PFSK-1 (cell line): ENCODE results near the gene KDM1A.

Experiments
- FOXP2 ChIP-seq: optimal IDR thresholded peaks from 2 replicates; pipeline ENCODE3; 2011; ENCODE audit warnings: borderline replicate concordance, control low read depth, inconsistent platforms; ENCODE audit not compliant: insufficient read depth; ENCODE audit errors: extremely low read length, extremely low read depth
- POLR2AphosphoS5 ChIP-seq: IDR thresholded peaks from 2 replicates; pipeline ENCODE4 v1.6.1; 2012; ENCODE audit warnings: low read depth, mild to moderate bottlenecking, control low read depth, low read length, moderate library complexity
- REST ChIP-seq, 2 experiments: IDR thresholded peaks; 2 replicates each; pipeline versions ENCODE4 v1.6.1 to v1.8.0; 2011 to 2012; ENCODE audit warnings: low read depth in 2 of 2, low read length in 2 of 2, control low read depth in 1 of 2, inconsistent platforms in 1 of 2, mild to moderate bottlenecking in 1 of 2, moderate library complexity in 1 of 2; ENCODE audit not compliant: insufficient read depth in 1 of 2
- SIN3A ChIP-seq: IDR thresholded peaks from 2 replicates; pipeline ENCODE4 v1.6.1; 2012; ENCODE audit warnings: mild to moderate bottlenecking, low read length, moderate library complexity, borderline replicate concordance; ENCODE audit not compliant: insufficient read depth
- TAF1 ChIP-seq: IDR thresholded peaks from 2 replicates; pipeline ENCODE4 v1.6.1; 2012; ENCODE audit warnings: low read length, control low read depth, borderline replicate concordance; ENCODE audit not compliant: insufficient read depth

- TF ChIP-seq POLR2AphosphoS5 (no peak), REST (IDR thresholded peaks at IDR 0.05; ENCODE audit: insufficient read depth in 1 of 2, low read depth in 2 of 2, low read length in 2 of 2) (no peak), TAF1 (no peak), SIN3A (no peak), FOXP2 (no peak)
These were observed 73.2 kb downstream of the KDM1A start for GRCh38 chr1:23092447-23092846.
